ENCODE results near the gene SLC22A23.

SLC22A23 gene

GRCh38 chr6:3456898-3457709 lies at the start of gene SLC22A23:
Gene SLC22A23 (minus strand): TSS chr6:3457050. CDS start chr6:3456559, 491 bp downstream.
- DNase-seq (ENCODE audit: low read depth): peak; percentile 39

GRCh38 chr6:3506200-3506599 lies 49.4 kb upstream of the SLC22A23 start:
- DNase-seq (ENCODE audit: low read depth): no peak

- DNase-seq (ENCODE audit: low read depth): no peak
Observed at GRCh38 chr6:3504938-3505805, 48.3 kb upstream of the SLC22A23 start.

DNA sequence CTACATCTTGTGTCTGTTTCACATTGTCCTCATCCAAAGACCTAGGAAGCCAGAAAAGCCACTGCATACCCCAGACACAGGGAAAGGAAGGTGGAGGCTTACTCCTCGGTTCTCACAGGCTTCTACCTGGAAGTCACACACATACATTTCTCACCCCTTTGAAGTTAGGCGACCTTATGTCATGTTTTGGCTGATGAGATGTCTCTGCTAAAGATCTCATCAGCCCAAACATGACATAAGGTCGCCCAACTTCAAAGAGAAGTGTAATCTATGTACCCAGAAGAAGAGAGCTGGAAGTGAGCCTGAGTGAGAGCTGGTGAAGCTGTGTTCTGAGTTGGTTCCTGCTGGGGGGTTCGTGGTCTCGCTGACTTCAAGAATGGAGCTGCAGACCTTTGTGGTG lies 47.5 kb upstream of the SLC22A23 start:
- DNase-seq (ENCODE audit: low read depth): no peak

GRCh38 chr6:3501826-3502500 lies 45.1 kb upstream of the SLC22A23 start:
- DNase-seq (ENCODE audit: low read depth): no peak

DNA sequence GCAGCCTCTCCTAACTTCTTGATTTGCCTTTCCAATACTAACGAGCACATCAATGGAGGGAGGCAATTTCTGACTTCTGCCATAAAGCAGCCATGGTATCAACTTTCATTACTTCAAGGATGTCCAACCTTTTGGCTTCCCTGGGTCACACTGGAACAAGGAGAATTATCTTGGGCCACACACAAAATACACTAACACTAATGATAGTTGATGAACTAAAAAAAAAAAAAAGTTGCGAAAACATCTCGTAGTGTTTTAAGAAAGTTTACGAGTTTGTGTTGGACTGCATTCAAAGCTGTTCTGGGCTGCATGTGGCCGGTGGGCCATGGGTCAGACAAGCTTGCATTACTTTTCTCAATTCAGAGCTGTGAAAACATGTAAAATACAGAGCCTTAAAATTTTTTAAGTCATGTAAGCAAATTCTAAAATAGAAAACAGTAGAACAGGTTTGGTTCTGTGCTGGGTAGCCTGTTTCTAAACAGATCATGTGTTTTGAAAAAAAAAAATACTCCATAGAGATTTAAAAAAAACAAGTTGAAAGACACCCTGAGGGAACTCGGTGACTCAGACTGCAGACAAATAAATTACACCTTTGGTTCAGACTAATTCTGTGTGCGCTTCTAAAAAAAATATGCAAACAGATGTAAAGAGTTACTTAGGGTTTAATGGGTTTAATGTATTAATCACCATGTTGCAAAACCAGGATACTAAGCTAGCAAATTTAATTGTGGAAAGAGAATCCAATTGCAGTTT lies 43.6 kb upstream of the SLC22A23 start:
- peak; percentile 57 for DNase-seq (ENCODE audit: low read depth)

- no peak for DNase-seq (ENCODE audit: low read depth)
Observed at GRCh38 chr6:3499603-3500002, 42.8 kb upstream of the SLC22A23 start.

DNA sequence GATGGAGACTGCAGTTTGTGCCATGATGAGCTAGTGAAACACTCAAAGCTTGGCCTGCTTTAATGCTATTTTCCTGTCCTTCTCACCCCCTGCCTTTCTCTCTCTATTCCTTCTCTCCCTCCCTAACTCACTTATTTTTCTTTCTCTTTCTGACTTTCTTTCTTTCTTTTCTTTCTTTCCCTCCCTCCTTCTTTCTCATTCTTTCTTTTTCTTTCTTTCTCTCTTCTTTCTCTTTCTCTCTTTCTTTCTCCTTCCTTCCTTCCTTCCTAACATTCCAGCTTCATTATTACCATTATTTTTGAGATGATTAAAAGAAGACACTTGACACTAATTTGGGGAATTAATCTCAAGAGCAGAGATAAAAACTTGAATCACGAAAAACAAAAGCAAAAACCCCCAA lies 39.5 kb upstream of the SLC22A23 start:
- DNase-seq (ENCODE audit: low read depth): no peak

DNA sequence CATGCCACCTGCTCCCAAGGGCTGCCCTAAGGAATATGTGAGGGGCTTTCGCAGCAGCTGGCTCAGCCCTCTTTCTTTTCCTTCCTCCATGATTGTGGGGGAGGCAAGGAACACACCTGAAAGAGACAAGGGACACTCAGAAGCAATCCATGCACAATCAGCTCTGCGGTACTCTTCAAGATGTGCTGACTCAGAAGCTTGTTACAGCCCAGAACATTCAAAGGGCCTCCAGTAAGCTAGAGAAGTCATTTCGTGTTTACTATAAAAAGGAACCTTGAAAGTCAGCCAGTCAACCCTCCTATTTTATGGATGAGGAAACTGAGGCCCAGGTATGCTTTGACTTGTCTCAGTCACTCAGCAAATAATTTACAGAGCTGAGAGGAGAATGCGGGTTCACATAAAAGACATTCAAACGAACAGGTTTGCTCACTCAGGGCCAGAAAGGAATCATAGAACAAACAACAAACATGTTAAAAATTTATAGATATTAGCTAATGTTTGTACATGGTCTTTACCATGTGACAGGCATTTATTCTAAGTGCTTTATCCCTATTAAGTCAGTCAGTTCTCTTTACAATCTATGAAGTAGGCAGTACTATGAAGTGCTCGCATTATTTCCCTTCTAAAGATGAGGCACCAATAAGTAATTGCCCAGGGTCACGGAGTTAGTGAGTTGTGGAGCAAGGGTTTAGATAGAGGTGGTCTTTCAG lies 37.7 kb upstream of the SLC22A23 start:
- no peak for DNase-seq (ENCODE audit: low read depth)

- no peak for DNase-seq (ENCODE audit: low read depth)
Observed at GRCh38 chr6:3490625-3490980, 33.8 kb upstream of the SLC22A23 start.

DNA sequence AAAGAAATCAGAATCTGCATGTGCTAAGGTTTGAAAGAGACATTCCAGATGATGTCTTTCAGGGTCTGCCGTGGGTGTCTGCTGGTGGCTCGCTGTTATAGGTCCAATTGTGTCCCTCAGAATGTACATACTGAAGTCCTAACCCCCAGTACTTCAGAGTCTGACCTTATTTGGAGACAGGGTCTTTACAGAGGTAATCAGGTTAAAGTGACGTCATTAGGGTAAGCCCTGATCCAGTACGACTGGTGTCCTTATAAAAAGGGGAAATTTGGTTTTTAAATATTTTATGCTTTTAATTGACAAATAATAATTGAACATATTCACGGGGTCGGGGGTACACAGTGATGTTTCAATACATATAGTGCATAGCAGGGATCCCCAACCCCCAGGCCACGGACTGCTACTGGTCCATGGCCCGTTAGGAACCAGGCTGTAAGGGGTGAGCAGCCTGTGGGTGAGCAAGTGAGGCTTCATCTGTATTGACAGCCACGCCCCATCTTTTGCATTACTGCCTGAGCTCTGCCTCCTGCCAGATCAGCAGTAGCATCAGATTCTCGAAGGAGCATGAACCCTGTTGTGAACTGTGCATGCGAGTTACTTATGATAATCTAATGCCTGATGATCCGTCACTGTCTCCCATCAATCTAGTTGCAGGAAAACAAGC lies 33.2 kb upstream of the SLC22A23 start:
- no peak for DNase-seq (ENCODE audit: low read depth)

- peak; percentile 38 for DNase-seq (ENCODE audit: low read depth)
Observed at GRCh38 chr6:3489027-3489757, 32.3 kb upstream of the SLC22A23 start.

GRCh38 chr6:3484946-3485345 lies 28.1 kb upstream of the SLC22A23 start:
- DNase-seq (ENCODE audit: low read depth): no peak

- DNase-seq (ENCODE audit: low read depth): peak; percentile 60
Observed at GRCh38 chr6:3484192-3484591, 27.3 kb upstream of the SLC22A23 start.

- DNase-seq (ENCODE audit: low read depth): no peak
Observed at GRCh38 chr6:3483675-3484074, 26.8 kb upstream of the SLC22A23 start.

GRCh38 chr6:3482869-3483268 lies 26.0 kb upstream of the SLC22A23 start:
- DNase-seq (ENCODE audit: low read depth): no peak

GRCh38 chr6:3481640-3482039 lies 24.8 kb upstream of the SLC22A23 start:
- DNase-seq (ENCODE audit: low read depth): no peak

- no peak for DNase-seq (ENCODE audit: low read depth)
Observed at GRCh38 chr6:3480009-3480408, 23.2 kb upstream of the SLC22A23 start.

GRCh38 chr6:3473773-3474172 lies 16.9 kb upstream of the SLC22A23 start:
- no peak for DNase-seq (ENCODE audit: low read depth)

DNA sequence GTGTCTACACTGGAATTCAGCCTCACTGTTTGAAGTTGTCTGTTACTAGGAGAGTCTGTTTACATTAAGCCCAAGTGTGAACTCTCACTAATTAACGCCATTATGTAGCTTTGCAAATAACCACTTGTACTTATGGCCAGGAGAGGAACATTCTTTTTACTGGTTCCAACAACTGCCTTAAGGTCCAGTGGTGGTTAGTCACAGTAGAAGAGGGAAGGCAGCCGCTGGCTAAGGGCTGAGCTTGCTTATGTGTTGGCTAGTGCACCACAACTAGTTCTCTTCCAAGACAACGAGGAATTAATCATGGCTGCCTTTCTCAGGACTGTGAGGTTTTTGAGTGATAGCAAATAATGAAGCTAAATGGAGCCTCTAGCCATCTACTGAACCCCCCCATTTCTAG lies 14.9 kb upstream of the SLC22A23 start:
- DNase-seq (ENCODE audit: low read depth): peak; percentile 3

Measured in ELR (cell line).